HG02970 (cell line): ENCODE measurements around the gene FHIT.

ENCODE experiments used
- ATAC-seq: cut with Tn5 transposase; IDR thresholded peaks from one replicate; pipeline ENCODE4 v1.9.1; 2021; ENCODE audit warnings: mild to moderate bottlenecking, moderate library complexity, moderate number of reproducible peaks; ENCODE audit not compliant: unreplicated experiment, low FRiP score

The FHIT gene

GRCh38 chr3:60009931-60010478, 1241.2 kb downstream of the FHIT start:
- ATAC-seq = no peak

GRCh38 chr3:60001369-60001768, 1249.9 kb downstream of the FHIT start:
- ATAC-seq = no peak

- no peak for ATAC-seq
These were observed 1250.7 kb downstream of the FHIT start for GRCh38 chr3:60000311-60001105.

GRCh38 chr3:59998058-59998457, 1253.2 kb downstream of the FHIT start:
- ATAC-seq = no peak

- ATAC-seq = no peak
These were observed 1253.7 kb downstream of the FHIT start for GRCh38 chr3:59997583-59997982.

GRCh38 chr3:59996056-59996455, 1255.2 kb downstream of the FHIT start:
- no peak for ATAC-seq

- no peak for ATAC-seq
These were observed 1255.7 kb downstream of the FHIT start for GRCh38 chr3:59995563-59995962.

- no peak for ATAC-seq
These were observed 1256.4 kb downstream of the FHIT start for GRCh38 chr3:59994732-59995304.

- no peak for ATAC-seq
These were observed 1258.7 kb downstream of the FHIT start for GRCh38 chr3:59992578-59992977.

- ATAC-seq = no peak
These were observed 1260.3 kb downstream of the FHIT start for GRCh38 chr3:59990915-59991314.

GRCh38 chr3:59982510-59982909, 1268.7 kb downstream of the FHIT start:
- no peak for ATAC-seq

- no peak for ATAC-seq
These were observed 1269.9 kb downstream of the FHIT start for GRCh38 chr3:59981377-59981776.

GRCh38 chr3:59980576-59980975, 1270.7 kb downstream of the FHIT start:
- ATAC-seq = no peak

GRCh38 chr3:59979542-59979941, 1271.7 kb downstream of the FHIT start:
- ATAC-seq = no peak

- no peak for ATAC-seq
These were observed 1272.3 kb downstream of the FHIT start for GRCh38 chr3:59978979-59979378.

GRCh38 chr3:59970796-59971195, 1280.5 kb downstream of the FHIT start:
- no peak for ATAC-seq

- no peak for ATAC-seq
These were observed 1280.9 kb downstream of the FHIT start for GRCh38 chr3:59970376-59970775.

- ATAC-seq = no peak
These were observed 1282.7 kb downstream of the FHIT start for GRCh38 chr3:59968513-59969045.

- ATAC-seq = no peak
These were observed 1287.6 kb downstream of the FHIT start for GRCh38 chr3:59963676-59964075.

- ATAC-seq = no peak
These were observed 1294.1 kb downstream of the FHIT start for GRCh38 chr3:59957150-59957549.

GRCh38 chr3:59953104-59953503, 1298.1 kb downstream of the FHIT start:
- ATAC-seq = no peak

GRCh38 chr3:59949311-59949710, 1301.9 kb downstream of the FHIT start:
- ATAC-seq = no peak
